WTC11 (cell line): ENCODE measurements around the gene FUZ. TPM values are rescaled to one million over a fixed set of nuclear protein-coding genes. Genes with fewer than 3 reads are reported as not detected.

ENCODE experiments used
- ATAC-seq: fragments of 200-7000 bp; cut with Tn5 transposase; 2 replicates; pipeline ENCODE4 v1.10.0; 2021; ENCODE audit warnings: mild to moderate bottlenecking, moderate library complexity
- CTCF ChIA-PET: fragments of 300-600 bp; sonication (Branson Sonifier 250); formaldehyde crosslinking; loops from one replicate; lab custom pipeline; 2021; ENCODE audit warnings: antibody characterized with exemption; lab: Charles Lee
- POLR2A ChIA-PET: fragments of 350-600 bp; sonication (Branson Sonifier 250); formaldehyde crosslinking; loops from one replicate; lab custom pipeline; 2021; ENCODE audit warnings: antibody characterized with exemption; lab: Charles Lee
- DNase-seq: peaks from one replicate; pipeline ENCODE4 v3.0.0; 2021; ENCODE audit warnings: low spot score
- H3K27ac Mint-ChIP-seq: 2 replicates; pipeline ENCODE4 v1.8.0; 2021; ENCODE audit warnings: mixed read lengths
- H3K27me3 Mint-ChIP-seq: 2 replicates; pipeline ENCODE4 v1.8.0; 2021; ENCODE audit warnings: low read depth, mild to moderate bottlenecking, moderate library complexity, mixed read lengths
- H3K36me3 Mint-ChIP-seq: 2 replicates; pipeline ENCODE4 v1.8.0; 2021; ENCODE audit warnings: mixed read lengths
- H3K4me1 Mint-ChIP-seq: 2 replicates; pipeline ENCODE4 v1.8.0; 2022; ENCODE audit warnings: mixed read lengths
- H3K4me3 Mint-ChIP-seq: 2 replicates; pipeline ENCODE4 v1.8.0; 2021; ENCODE audit warnings: mild to moderate bottlenecking, moderate library complexity, mixed read lengths
- H3K9me3 Mint-ChIP-seq: 2 replicates; pipeline ENCODE4 v1.8.0; 2021; ENCODE audit warnings: mixed read lengths
- CBFB ChIP-seq: sonication (generic); formaldehyde crosslinking; IDR thresholded peaks from 2 replicates; pipeline ENCODE4 v1.8.1; 2022; ENCODE audit warnings: mild to moderate bottlenecking, low read depth, missing genetic modification reagents
- E2F1 ChIP-seq: sonication (generic); formaldehyde crosslinking; IDR thresholded peaks from 2 replicates; pipeline ENCODE4 v1.8.0; 2022; ENCODE audit warnings: mild to moderate bottlenecking, missing genetic modification reagents
- FOXK1 ChIP-seq: sonication (generic); formaldehyde crosslinking; IDR thresholded peaks from 2 replicates; pipeline ENCODE4 v1.8.0; 2022; ENCODE audit warnings: mild to moderate bottlenecking, moderate library complexity, missing genetic modification reagents
- IRF2 ChIP-seq: sonication (generic); formaldehyde crosslinking; IDR thresholded peaks from 2 replicates; pipeline ENCODE4 v1.8.0; 2022; ENCODE audit warnings: low read depth, missing genetic modification reagents, borderline replicate concordance
- NFYB ChIP-seq: sonication (generic); formaldehyde crosslinking; conservative IDR thresholded peaks from 2 replicates; pipeline ENCODE4 v1.8.0; 2022; ENCODE audit warnings: low read depth, missing genetic modification reagents
- NR3C1 ChIP-seq: sonication (generic); formaldehyde crosslinking; conservative IDR thresholded peaks from 2 replicates; pipeline ENCODE4 v1.8.1; 2023; ENCODE audit warnings: low read depth, mild to moderate bottlenecking, missing genetic modification reagents
- PRRX2 ChIP-seq: fragments of 250-450 bp; sonication (Bioruptor Pico); IDR thresholded peaks from 2 replicates; pipeline ENCODE4 v1.8.0; 2021; ENCODE audit warnings: mild to moderate bottlenecking
- TCF7 ChIP-seq: sonication (generic); formaldehyde crosslinking; IDR thresholded peaks from 2 replicates; pipeline ENCODE4 v1.8.0; 2022; ENCODE audit warnings: mild to moderate bottlenecking, low read depth, missing genetic modification reagents, moderate library complexity
- USF2 ChIP-seq: sonication (generic); formaldehyde crosslinking; IDR thresholded peaks from 2 replicates; pipeline ENCODE4 v1.8.1; 2023; ENCODE audit warnings: mild to moderate bottlenecking, missing genetic modification reagents, moderate library complexity
- ZNF121 ChIP-seq: sonication (generic); formaldehyde crosslinking; IDR thresholded peaks from 2 replicates; pipeline ENCODE4 v1.8.0; 2023; ENCODE audit warnings: missing genetic modification reagents
- ZNF317 ChIP-seq: sonication (generic); formaldehyde crosslinking; IDR thresholded peaks from 2 replicates; pipeline ENCODE4 v1.8.1; 2023; ENCODE audit warnings: low read depth, mild to moderate bottlenecking, moderate library complexity, missing genetic modification reagents, borderline replicate concordance
- total RNA-seq: library from RNA; stranded (reverse); gene quantifications from 3 replicates; pipeline ENCODE4 v1.2.3, GENCODE V29; 2021
- TF ChIP-seq, protein P1 (sequence below): sonication (generic); formaldehyde crosslinking; IDR thresholded peaks from 2 replicates; pipeline ENCODE4 v1.8.1; 2022; ENCODE audit warnings: mild to moderate bottlenecking, moderate library complexity, missing genetic modification reagents
- TF ChIP-seq, protein P2 (sequence below): fragments of 200-600 bp; IDR thresholded peaks from 2 replicates; pipeline ENCODE4 v1.8.0; 2022; ENCODE audit warnings: antibody characterized with exemption
- TF ChIP-seq, protein P3 (sequence below): sonication (generic); formaldehyde crosslinking; IDR thresholded peaks from 2 replicates; pipeline ENCODE4 v1.8.0; 2022; ENCODE audit warnings: mild to moderate bottlenecking, missing genetic modification reagents
- TF ChIP-seq, protein P4 (sequence below): fragments of 250-450 bp; sonication (Bioruptor Pico); IDR thresholded peaks from 2 replicates; pipeline ENCODE4 v1.9.0; 2021; ENCODE audit warnings: moderate library complexity, mild to moderate bottlenecking, inconsistent platforms, borderline replicate concordance
- TF ChIP-seq, protein P5 (sequence below): sonication (generic); formaldehyde crosslinking; conservative IDR thresholded peaks from 2 replicates; pipeline ENCODE4 v1.8.1; 2023; ENCODE audit warnings: mild to moderate bottlenecking, low read depth, missing genetic modification reagents, moderate library complexity

Gene FUZ
- total RNA-seq, 1 experiment from 2014 or later = 35.1 TPM

DNA sequence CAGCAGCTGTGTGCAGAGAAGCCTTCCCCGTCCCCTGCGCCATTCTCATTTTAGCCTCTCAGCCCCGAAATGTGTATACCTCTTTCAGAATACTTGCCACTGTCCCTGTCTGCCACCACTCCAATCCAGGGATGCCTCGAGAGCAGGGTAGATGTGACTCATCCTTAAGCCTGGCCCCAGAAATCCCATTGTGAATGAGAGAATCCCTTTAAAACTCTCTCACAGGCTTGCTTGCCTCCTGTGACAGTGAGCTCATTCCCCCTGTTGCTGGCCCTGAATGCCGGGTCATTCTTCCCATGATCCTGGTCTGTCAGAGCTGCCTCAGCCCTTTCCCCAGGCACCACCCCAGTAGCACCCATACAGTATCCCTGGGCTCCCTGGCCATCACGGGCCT is 36.7 kb downstream of the FUZ start:
- POLR2A ChIA-PET = no interaction called here
- no peak overlapping the region; the same call in 1 of the 2 replicates for H3K27ac Mint-ChIP-seq
- H3K36me3 Mint-ChIP-seq = peaks cover 3% of the 10 kb centered on the region; the same call in 1 of the 2 replicates
- H3K27me3 Mint-ChIP-seq = no peaks in the 10 kb centered on the region
- TF ChIP-seq IRF2 (no peak), CBFB (no peak)
- TF ChIP-seq, all 79 proteins: peak for 0
- H3K4me1 Mint-ChIP-seq = peaks cover 7% of the 10 kb centered on the region
- H3K4me3 Mint-ChIP-seq = no peak overlapping the region
- no peak for DNase-seq
- H3K9me3 Mint-ChIP-seq = no peaks in the 10 kb centered on the region
- CTCF ChIA-PET = interaction anchor here (0.5 to 2.1 kb wide), 2 partner anchors 58 to 1880 kb away, joined by 3 to 8 read pairs; no protein-coding TSS in a partner anchor
- ATAC-seq = no peak

GRCh38 chr19:49775742-49776370 is 37.2 kb downstream of the FUZ start:
- ATAC-seq (no peak), DNase-seq (no peak)
- peaks cover 3% of the 10 kb centered on the region; the same call in 1 of the 2 replicates for H3K36me3 Mint-ChIP-seq
- no peak for TF ChIP-seq USF2 (CRISPR knock-in tag)
- TF ChIP-seq, protein P1, sequence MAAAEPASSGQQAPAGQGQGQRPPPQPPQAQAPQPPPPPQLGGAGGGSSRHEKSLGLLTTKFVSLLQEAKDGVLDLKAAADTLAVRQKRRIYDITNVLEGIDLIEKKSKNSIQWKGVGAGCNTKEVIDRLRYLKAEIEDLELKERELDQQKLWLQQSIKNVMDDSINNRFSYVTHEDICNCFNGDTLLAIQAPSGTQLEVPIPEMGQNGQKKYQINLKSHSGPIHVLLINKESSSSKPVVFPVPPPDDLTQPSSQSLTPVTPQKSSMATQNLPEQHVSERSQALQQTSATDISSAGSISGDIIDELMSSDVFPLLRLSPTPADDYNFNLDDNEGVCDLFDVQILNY (CRISPR knock-in tag) = no peak
- no peak for TF ChIP-seq ZNF121 (CRISPR knock-in tag)
- TF ChIP-seq, protein P2, sequence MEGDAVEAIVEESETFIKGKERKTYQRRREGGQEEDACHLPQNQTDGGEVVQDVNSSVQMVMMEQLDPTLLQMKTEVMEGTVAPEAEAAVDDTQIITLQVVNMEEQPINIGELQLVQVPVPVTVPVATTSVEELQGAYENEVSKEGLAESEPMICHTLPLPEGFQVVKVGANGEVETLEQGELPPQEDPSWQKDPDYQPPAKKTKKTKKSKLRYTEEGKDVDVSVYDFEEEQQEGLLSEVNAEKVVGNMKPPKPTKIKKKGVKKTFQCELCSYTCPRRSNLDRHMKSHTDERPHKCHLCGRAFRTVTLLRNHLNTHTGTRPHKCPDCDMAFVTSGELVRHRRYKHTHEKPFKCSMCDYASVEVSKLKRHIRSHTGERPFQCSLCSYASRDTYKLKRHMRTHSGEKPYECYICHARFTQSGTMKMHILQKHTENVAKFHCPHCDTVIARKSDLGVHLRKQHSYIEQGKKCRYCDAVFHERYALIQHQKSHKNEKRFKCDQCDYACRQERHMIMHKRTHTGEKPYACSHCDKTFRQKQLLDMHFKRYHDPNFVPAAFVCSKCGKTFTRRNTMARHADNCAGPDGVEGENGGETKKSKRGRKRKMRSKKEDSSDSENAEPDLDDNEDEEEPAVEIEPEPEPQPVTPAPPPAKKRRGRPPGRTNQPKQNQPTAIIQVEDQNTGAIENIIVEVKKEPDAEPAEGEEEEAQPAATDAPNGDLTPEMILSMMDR = no peak
- no peak for TF ChIP-seq ZNF317 (CRISPR knock-in tag)
- TF ChIP-seq, protein P3, sequence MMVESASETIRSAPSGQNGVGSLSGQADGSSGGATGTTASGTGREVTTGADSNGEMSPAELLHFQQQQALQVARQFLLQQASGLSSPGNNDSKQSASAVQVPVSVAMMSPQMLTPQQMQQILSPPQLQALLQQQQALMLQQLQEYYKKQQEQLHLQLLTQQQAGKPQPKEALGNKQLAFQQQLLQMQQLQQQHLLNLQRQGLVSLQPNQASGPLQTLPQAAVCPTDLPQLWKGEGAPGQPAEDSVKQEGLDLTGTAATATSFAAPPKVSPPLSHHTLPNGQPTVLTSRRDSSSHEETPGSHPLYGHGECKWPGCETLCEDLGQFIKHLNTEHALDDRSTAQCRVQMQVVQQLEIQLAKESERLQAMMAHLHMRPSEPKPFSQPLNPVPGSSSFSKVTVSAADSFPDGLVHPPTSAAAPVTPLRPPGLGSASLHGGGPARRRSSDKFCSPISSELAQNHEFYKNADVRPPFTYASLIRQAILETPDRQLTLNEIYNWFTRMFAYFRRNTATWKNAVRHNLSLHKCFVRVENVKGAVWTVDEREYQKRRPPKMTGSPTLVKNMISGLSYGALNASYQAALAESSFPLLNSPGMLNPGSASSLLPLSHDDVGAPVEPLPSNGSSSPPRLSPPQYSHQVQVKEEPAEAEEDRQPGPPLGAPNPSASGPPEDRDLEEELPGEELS (CRISPR knock-in tag) = no peak
- TF ChIP-seq, protein P4, sequence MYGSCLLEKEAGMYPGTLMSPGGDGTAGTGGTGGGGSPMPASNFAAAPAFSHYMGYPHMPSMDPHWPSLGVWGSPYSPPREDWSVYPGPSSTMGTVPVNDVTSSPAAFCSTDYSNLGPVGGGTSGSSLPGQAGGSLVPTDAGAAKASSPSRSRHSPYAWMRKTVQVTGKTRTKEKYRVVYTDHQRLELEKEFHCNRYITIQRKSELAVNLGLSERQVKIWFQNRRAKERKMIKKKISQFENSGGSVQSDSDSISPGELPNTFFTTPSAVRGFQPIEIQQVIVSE = no peak
- no peak for TF ChIP-seq NR3C1
- no peak for TF ChIP-seq PRRX2 (CRISPR knock-in tag)
- TF ChIP-seq NFYB (CRISPR knock-in tag) = no peak
- TF ChIP-seq TCF7 (CRISPR knock-in tag) = no peak
- TF ChIP-seq, protein P5, sequence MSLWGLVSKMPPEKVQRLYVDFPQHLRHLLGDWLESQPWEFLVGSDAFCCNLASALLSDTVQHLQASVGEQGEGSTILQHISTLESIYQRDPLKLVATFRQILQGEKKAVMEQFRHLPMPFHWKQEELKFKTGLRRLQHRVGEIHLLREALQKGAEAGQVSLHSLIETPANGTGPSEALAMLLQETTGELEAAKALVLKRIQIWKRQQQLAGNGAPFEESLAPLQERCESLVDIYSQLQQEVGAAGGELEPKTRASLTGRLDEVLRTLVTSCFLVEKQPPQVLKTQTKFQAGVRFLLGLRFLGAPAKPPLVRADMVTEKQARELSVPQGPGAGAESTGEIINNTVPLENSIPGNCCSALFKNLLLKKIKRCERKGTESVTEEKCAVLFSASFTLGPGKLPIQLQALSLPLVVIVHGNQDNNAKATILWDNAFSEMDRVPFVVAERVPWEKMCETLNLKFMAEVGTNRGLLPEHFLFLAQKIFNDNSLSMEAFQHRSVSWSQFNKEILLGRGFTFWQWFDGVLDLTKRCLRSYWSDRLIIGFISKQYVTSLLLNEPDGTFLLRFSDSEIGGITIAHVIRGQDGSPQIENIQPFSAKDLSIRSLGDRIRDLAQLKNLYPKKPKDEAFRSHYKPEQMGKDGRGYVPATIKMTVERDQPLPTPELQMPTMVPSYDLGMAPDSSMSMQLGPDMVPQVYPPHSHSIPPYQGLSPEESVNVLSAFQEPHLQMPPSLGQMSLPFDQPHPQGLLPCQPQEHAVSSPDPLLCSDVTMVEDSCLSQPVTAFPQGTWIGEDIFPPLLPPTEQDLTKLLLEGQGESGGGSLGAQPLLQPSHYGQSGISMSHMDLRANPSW = no peak
- TF ChIP-seq FOXK1 (CRISPR knock-in tag) = no peak
- TF ChIP-seq E2F1 (CRISPR knock-in tag) = no peak
- H3K27me3 Mint-ChIP-seq = no peaks in the 10 kb centered on the region
- no peak overlapping the region for H3K4me3 Mint-ChIP-seq
- ChIA-PET POLR2A (no interaction called here), CTCF (interaction anchor here (0.5 to 2.1 kb wide), 2 partner anchors 58 to 1881 kb away, joined by 3 to 8 read pairs; no protein-coding TSS in a partner anchor)
- H3K4me1 Mint-ChIP-seq = peaks cover 2% of the 10 kb centered on the region; the same call in 1 of the 2 replicates
- H3K9me3 Mint-ChIP-seq = no peaks in the 10 kb centered on the region
- no peak overlapping the region; the same call in 1 of the 2 replicates for H3K27ac Mint-ChIP-seq
